HFFc6 (cell line): ENCODE results near the gene MIS18A. TPM values are rescaled to one million over a fixed set of nuclear protein-coding genes. Genes with fewer than 3 reads are reported as not detected.

Experiments
- DNase-seq: peaks from one replicate; pipeline ENCODE4 v3.0.0-alpha.2; 2018
- H3K27ac Mint-ChIP-seq: 2 replicates; pipeline ENCODE4 v1.8.0; 2020; ENCODE audit warnings: mild to moderate bottlenecking, mixed read lengths
- H3K27me3 Mint-ChIP-seq: 2 replicates; pipeline ENCODE4 v1.8.0; 2021; ENCODE audit warnings: mild to moderate bottlenecking, moderate library complexity, mixed read lengths; ENCODE audit not compliant: insufficient read depth
- H3K36me3 Mint-ChIP-seq: 2 replicates; pipeline ENCODE4 v1.8.0; 2021; ENCODE audit warnings: low read depth, mixed read lengths
- H3K4me1 Mint-ChIP-seq: 2 replicates; pipeline ENCODE4 v1.8.0; 2020; ENCODE audit warnings: low read depth, mixed read lengths
- H3K4me3 Mint-ChIP-seq: 2 replicates; pipeline ENCODE4 v1.8.0; 2020; ENCODE audit warnings: mild to moderate bottlenecking, moderate library complexity, mixed read lengths
- H3K9me3 Mint-ChIP-seq: 2 replicates; pipeline ENCODE4 v1.8.0; 2020; ENCODE audit warnings: mild to moderate bottlenecking, mixed read lengths
- CTCF ChIP-seq: fragments of 200-600 bp; sonication (generic); IDR thresholded peaks from 2 replicates; pipeline ENCODE4 v1.5.0; 2021; ENCODE audit warnings: antibody characterized with exemption, mild to moderate bottlenecking
- total RNA-seq, 6 experiments: library from RNA; stranded (reverse); fragmentation: NEBNext Ultra II Directional; extraction: Animal tissue kit (Norgen Biotek cat#: 25700); gene quantifications; 2 replicates in 1 of 6; 3 replicates in 5 of 6; pipeline ENCODE4 v1.2.3, GENCODE V29; 2021

Gene MIS18A
- total RNA-seq, 6 experiments from 2014 or later, result 8.6 to 17.4 (median 14.9) TPM

GRCh38 chr21:32233722-32234301, 45.0 kb downstream of the MIS18A start:
- H3K4me3 Mint-ChIP-seq, result no peak overlapping the region
- no peaks in the 10 kb centered on the region for H3K4me1 Mint-ChIP-seq
- no peaks in the 10 kb centered on the region; the same call in 1 of the 2 replicates for H3K27me3 Mint-ChIP-seq
- H3K27ac Mint-ChIP-seq, result no peak overlapping the region
- H3K36me3 Mint-ChIP-seq, result no peaks in the 10 kb centered on the region
- no peak for TF ChIP-seq CTCF
- H3K9me3 Mint-ChIP-seq, result no peaks in the 10 kb centered on the region
- no peak for DNase-seq

- DNase-seq, result no peak
- TF ChIP-seq CTCF, result no peak
- Mint-ChIP-seq H3K27me3 (no peaks in the 10 kb centered on the region), H3K27ac (no peak overlapping the region), H3K4me3 (no peak overlapping the region), H3K4me1 (no peaks in the 10 kb centered on the region), H3K36me3 (no peaks in the 10 kb centered on the region), H3K9me3 (no peaks in the 10 kb centered on the region)
Observed at GRCh38 chr21:32233055-32233546, 45.7 kb downstream of the MIS18A start.

GRCh38 chr21:32226444-32226843, 52.4 kb downstream of the MIS18A start:
- Mint-ChIP-seq H3K4me1 (no peaks in the 10 kb centered on the region), H3K9me3 (no peaks in the 10 kb centered on the region), H3K4me3 (no peak overlapping the region), H3K27me3 (no peaks in the 10 kb centered on the region), H3K36me3 (no peaks in the 10 kb centered on the region), H3K27ac (no peak overlapping the region)
- DNase-seq, result no peak
- TF ChIP-seq CTCF, result no peak

Other genes starting within 250 kb of the MIS18A start
- not detected for gene MRAP, start 19.8 kb upstream of the MIS18A start, total RNA-seq
- gene URB1, start 114.0 kb upstream of the MIS18A start, total RNA-seq, result 10 to 100 TPM; 18.4 to 27.0 (median 22.4) TPM
- gene EVA1C, start 133.7 kb upstream of the MIS18A start, total RNA-seq, result 10 to 100 TPM in 4 of 6 experiments, 1 to 10 TPM in 2; 2.7 to 13.8 (median 11.3) TPM